Breast epithelium (tissue), 3 donors: ENCODE data around the gene NFIC.

Experiments
- CTCF ChIP-seq, 3 donors: fragments of 450-650 bp; IDR thresholded peaks; one replicate each; pipeline ENCODE4 v1.5.1; 2016 to 2017; ENCODE audit warnings: antibody characterized with exemption in 3 of 3, mild to moderate bottlenecking in 3 of 3, moderate library complexity in 3 of 3
- POLR2A ChIP-seq: fragments of 450-650 bp; IDR thresholded peaks from one replicate; pipeline ENCODE4 v1.6.1; 2016; ENCODE audit warnings: antibody characterized with exemption, mild to moderate bottlenecking, moderate library complexity
- POLR2AphosphoS5 ChIP-seq, 3 donors: sonication (generic); formaldehyde crosslinking; IDR thresholded peaks; one replicate each; pipeline ENCODE4 v1.6.1; 2017; ENCODE audit warnings: antibody characterized with exemption in 3 of 3

- no peak for TF ChIP-seq POLR2AphosphoS5 (IDR thresholded peaks at IDR 0.05)
- no peak for TF ChIP-seq CTCF (IDR thresholded peaks at IDR 0.05)
- no peak for TF ChIP-seq POLR2A
These were observed 37.6 kb upstream of the NFIC start for GRCh38 chr19:3328743-3329142.
